ENCODE measurements around the gene WDR83.

Gene WDR83

DNA sequence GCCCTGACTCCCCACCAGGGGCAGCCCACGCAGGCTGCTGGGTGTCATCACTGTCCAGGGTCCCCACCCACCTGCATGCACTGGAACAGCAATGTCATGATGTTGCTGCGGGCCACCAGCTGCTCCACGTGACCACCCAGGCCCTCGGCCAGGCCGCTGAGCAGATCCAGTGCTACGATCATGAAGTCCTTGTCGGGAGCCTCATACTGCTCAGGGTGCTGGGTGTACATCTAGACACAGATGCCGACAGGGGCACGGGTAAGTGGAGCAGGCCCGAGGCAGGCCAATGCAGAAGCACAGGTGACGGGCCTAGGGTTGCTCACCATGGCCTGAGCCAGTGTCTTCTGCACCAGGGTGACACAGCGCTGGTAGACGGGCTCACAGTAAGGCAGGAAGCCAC lies 38.6 kb downstream of the WDR83 start:
- Histone ChIP-seq H3K4me3 (ENCODE audit: low read depth, low read length) (no peak overlapping the region), H3K36me3 (ENCODE audit: control insufficient read depth in 2 of 2, insufficient read depth in 1 of 2, low read length in 2 of 2) (peaks cover 61 to 96% of the 10 kb centered on the region in 2 experiments), H3K27ac (ENCODE audit: extremely low read depth, low read depth, low read length) (no peak overlapping the region), H3K9me3 (ENCODE audit: control insufficient read depth, insufficient read depth, low read depth, low read length) (no peaks in the 10 kb centered on the region), H3K4me1 (ENCODE audit: control insufficient read depth, insufficient read depth, low read length) (no peaks in the 10 kb centered on the region)
- ChIA-PET CTCF (no interaction called here), POLR2A (no interaction called here)
- TF ChIP-seq ZNF114 (tag by site-specific recombination; IDR thresholded peaks at IDR 0.05) (no peak), KLF1 (tag by site-specific recombination; IDR thresholded peaks at IDR 0.05) (no peak), ZNF350 (tag by site-specific recombination; IDR thresholded peaks at IDR 0.05) (no peak), ZBTB17 (tag by site-specific recombination; IDR thresholded peaks at IDR 0.05) (no peak)
- TF ChIP-seq, protein P1, sequence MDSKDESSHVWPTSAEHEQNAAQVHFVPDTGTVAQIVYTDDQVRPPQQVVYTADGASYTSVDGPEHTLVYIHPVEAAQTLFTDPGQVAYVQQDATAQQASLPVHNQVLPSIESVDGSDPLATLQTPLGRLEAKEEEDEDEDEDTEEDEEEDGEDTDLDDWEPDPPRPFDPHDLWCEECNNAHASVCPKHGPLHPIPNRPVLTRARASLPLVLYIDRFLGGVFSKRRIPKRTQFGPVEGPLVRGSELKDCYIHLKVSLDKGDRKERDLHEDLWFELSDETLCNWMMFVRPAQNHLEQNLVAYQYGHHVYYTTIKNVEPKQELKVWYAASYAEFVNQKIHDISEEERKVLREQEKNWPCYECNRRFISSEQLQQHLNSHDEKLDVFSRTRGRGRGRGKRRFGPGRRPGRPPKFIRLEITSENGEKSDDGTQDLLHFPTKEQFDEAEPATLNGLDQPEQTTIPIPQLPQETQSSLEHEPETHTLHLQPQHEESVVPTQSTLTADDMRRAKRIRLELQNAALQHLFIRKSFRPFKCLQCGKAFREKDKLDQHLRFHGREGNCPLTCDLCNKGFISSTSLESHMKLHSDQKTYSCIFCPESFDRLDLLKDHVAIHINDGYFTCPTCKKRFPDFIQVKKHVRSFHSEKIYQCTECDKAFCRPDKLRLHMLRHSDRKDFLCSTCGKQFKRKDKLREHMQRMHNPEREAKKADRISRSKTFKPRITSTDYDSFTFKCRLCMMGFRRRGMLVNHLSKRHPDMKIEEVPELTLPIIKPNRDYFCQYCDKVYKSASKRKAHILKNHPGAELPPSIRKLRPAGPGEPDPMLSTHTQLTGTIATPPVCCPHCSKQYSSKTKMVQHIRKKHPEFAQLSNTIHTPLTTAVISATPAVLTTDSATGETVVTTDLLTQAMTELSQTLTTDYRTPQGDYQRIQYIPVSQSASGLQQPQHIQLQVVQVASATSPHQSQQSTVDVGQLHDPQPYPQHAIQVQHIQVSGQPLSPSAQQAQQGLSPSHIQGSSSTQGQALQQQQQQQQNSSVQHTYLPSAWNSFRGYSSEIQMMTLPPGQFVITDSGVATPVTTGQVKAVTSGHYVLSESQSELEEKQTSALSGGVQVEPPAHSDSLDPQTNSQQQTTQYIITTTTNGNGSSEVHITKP (tag by site-specific recombination; IDR thresholded peaks at IDR 0.05): no peak

DNA sequence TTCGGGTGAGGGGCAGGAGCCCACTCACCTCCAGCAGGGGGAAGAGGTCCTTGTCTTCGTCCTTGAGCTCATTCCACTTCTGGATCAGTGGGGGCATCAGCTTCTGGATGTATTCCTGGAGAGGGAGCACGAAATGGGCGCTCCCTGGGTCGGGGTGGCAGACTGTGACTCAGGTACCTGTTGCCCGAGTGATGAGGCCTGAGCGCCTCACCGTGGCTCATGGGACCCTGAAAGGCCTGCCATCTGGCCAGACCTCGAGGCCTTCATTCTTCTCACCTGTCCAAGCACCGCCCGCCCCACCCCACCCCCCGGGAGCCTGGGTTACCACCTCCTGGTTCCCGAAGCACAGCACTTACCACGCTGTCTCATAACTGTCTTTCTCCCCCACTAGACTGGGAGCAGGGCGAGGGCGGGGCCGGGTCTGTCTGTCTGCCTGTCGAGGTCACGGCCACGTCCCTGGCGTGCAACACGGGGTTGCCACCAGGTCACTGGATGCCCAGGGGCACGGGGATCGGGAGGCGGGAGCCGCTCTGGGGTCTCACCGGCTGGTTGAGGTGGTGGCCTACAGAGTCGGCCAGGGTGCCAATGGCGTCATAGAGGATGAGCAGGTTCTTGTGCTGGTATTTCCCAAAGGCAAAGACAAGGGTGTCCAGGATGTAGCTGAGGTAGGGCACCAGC lies 39.2 kb downstream of the WDR83 start:
- Histone ChIP-seq H3K4me1 (ENCODE audit: control insufficient read depth, insufficient read depth, low read length) (no peaks in the 10 kb centered on the region), H3K36me3 (ENCODE audit: control insufficient read depth in 2 of 2, insufficient read depth in 1 of 2, low read length in 2 of 2) (peaks cover 63 to 97% of the 10 kb centered on the region in 2 experiments), H3K4me3 (ENCODE audit: low read depth, low read length) (no peak overlapping the region), H3K27ac (ENCODE audit: extremely low read depth, low read depth, low read length) (no peak overlapping the region), H3K9me3 (ENCODE audit: control insufficient read depth, insufficient read depth, low read depth, low read length) (no peaks in the 10 kb centered on the region)
- TF ChIP-seq, protein P2, sequence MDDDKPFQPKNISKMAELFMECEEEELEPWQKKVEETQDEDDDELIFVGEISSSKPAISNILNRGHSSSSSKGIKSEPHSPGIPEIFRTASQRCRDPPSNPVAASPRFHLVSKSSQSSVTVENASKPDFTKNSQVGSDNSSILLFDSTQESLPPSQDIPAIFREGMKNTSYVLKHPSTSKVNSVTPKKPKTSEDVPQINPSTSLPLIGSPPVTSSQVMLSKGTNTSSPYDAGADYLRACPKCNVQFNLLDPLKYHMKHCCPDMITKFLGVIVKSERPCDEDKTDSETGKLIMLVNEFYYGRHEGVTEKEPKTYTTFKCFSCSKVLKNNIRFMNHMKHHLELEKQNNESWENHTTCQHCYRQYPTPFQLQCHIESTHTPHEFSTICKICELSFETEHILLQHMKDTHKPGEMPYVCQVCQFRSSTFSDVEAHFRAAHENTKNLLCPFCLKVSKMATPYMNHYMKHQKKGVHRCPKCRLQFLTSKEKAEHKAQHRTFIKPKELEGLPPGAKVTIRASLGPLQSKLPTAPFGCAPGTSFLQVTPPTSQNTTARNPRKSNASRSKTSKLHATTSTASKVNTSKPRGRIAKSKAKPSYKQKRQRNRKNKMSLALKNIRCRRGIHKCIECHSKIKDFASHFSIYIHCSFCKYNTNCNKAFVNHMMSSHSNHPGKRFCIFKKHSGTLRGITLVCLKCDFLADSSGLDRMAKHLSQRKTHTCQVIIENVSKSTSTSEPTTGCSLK (tag by site-specific recombination; IDR thresholded peaks at IDR 0.05): no peak
- no peak for TF ChIP-seq ZNF473 (tag by site-specific recombination; IDR thresholded peaks at IDR 0.05)
- no peak for TF ChIP-seq ZBTB20 (tag by site-specific recombination; IDR thresholded peaks at IDR 0.05)
- no peak for TF ChIP-seq ZNF785 (tag by site-specific recombination; IDR thresholded peaks at IDR 0.05)
- no peak for TF ChIP-seq ZNF664 (tag by site-specific recombination; IDR thresholded peaks at IDR 0.05)
- no peak for TF ChIP-seq ZFP41 (tag by site-specific recombination; IDR thresholded peaks at IDR 0.05; ENCODE audit: borderline replicate concordance)
- TF ChIP-seq SCRT2 (tag by site-specific recombination; IDR thresholded peaks at IDR 0.05): peak; percentile 69
- ChIA-PET CTCF (no interaction called here), POLR2A (interaction anchor here (0.6 kb wide), 1 partner anchor 14 kb away, joined by 4 read pairs; no protein-coding TSS in a partner anchor)

DNA sequence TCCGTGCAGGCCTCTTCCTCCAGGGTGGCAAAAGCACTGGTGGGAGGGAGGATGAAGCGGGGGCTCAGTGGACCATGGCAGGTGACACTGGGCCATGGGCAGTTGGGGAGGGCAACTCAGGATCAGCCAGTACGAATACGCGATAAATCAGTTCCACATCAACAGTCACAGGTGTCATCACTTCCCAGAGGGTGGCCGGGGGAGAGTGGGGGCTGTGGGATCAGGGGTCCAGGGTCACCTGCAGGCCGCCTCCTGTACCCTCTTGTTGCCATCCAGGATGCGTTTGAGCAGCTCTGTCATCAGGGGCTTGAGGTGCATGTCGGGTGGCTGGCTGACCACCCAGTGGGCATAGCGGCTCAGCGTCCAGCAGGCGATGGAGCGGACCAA lies 39.7 kb downstream of the WDR83 start:
- POLR2A ChIA-PET: interaction anchor here (0.6 kb wide), 1 partner anchor 14 kb away, joined by 4 read pairs; no protein-coding TSS in a partner anchor
- CTCF ChIA-PET: interaction anchor here (0.6 kb wide), 1 partner anchor 27 kb away, joined by 3 read pairs; no protein-coding TSS in a partner anchor
- peaks cover 67 to 97% of the 10 kb centered on the region in 2 experiments for H3K36me3 ChIP-seq (ENCODE audit: control insufficient read depth in 2 of 2, insufficient read depth in 1 of 2, low read length in 2 of 2)

More for the DNA sequence above, 39.7 kb downstream of the WDR83 start:
- no peaks in the 10 kb centered on the region for H3K9me3 ChIP-seq (ENCODE audit: control insufficient read depth, insufficient read depth, low read depth, low read length)
- H3K4me3 ChIP-seq (ENCODE audit: low read depth, low read length): no peak overlapping the region
- no peak overlapping the region for H3K27ac ChIP-seq (ENCODE audit: extremely low read depth, low read depth, low read length)
- TF ChIP-seq, protein P3, sequence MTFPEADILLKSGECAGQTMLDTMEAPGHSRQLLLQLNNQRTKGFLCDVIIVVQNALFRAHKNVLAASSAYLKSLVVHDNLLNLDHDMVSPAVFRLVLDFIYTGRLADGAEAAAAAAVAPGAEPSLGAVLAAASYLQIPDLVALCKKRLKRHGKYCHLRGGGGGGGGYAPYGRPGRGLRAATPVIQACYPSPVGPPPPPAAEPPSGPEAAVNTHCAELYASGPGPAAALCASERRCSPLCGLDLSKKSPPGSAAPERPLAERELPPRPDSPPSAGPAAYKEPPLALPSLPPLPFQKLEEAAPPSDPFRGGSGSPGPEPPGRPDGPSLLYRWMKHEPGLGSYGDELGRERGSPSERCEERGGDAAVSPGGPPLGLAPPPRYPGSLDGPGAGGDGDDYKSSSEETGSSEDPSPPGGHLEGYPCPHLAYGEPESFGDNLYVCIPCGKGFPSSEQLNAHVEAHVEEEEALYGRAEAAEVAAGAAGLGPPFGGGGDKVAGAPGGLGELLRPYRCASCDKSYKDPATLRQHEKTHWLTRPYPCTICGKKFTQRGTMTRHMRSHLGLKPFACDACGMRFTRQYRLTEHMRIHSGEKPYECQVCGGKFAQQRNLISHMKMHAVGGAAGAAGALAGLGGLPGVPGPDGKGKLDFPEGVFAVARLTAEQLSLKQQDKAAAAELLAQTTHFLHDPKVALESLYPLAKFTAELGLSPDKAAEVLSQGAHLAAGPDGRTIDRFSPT (tag by site-specific recombination; IDR thresholded peaks at IDR 0.05): no peak
- TF ChIP-seq, protein P4, sequence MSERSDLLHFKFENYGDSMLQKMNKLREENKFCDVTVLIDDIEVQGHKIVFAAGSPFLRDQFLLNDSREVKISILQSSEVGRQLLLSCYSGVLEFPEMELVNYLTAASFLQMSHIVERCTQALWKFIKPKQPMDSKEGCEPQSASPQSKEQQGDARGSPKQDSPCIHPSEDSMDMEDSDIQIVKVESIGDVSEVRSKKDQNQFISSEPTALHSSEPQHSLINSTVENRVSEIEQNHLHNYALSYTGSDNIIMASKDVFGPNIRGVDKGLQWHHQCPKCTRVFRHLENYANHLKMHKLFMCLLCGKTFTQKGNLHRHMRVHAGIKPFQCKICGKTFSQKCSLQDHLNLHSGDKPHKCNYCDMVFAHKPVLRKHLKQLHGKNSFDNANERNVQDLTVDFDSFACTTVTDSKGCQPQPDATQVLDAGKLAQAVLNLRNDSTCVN (tag by site-specific recombination; optimal IDR thresholded peaks at IDR 0.05): no peak
- TF ChIP-seq ZNF133 (tag by site-specific recombination; IDR thresholded peaks at IDR 0.05) (no peak), ZNF292 (tag by site-specific recombination; IDR thresholded peaks at IDR 0.05; ENCODE audit: borderline replicate concordance, low read depth) (no peak), ZXDB (tag by site-specific recombination; IDR thresholded peaks at IDR 0.05) (no peak), REPIN1 (tag by site-specific recombination; IDR thresholded peaks at IDR 0.05; ENCODE audit: low read depth) (no peak), HOXA7 (CRISPR knock-in tag; IDR thresholded peaks at IDR 0.05; ENCODE audit: borderline replicate concordance) (no peak), ZIC2 (tag by site-specific recombination; IDR thresholded peaks at IDR 0.05) (no peak), ZBTB17 (tag by site-specific recombination; IDR thresholded peaks at IDR 0.05) (no peak)
- TF ChIP-seq, protein P5, sequence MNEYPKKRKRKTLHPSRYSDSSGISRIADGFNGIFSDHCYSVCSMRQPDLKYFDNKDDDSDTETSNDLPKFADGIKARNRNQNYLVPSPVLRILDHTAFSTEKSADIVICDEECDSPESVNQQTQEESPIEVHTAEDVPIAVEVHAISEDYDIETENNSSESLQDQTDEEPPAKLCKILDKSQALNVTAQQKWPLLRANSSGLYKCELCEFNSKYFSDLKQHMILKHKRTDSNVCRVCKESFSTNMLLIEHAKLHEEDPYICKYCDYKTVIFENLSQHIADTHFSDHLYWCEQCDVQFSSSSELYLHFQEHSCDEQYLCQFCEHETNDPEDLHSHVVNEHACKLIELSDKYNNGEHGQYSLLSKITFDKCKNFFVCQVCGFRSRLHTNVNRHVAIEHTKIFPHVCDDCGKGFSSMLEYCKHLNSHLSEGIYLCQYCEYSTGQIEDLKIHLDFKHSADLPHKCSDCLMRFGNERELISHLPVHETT (tag by site-specific recombination; IDR thresholded peaks at IDR 0.05): no peak
- H3K4me1 ChIP-seq (ENCODE audit: control insufficient read depth, insufficient read depth, low read length): no peaks in the 10 kb centered on the region

All from HEK293 (cell line).